HG03442 (cell line): ENCODE data around the gene MPP4.

ENCODE experiments used
- ATAC-seq: cut with Tn5 transposase; IDR thresholded peaks from one replicate; pipeline ENCODE4 v1.9.1; 2021; ENCODE audit warnings: mild to moderate bottlenecking, moderate library complexity; ENCODE audit not compliant: unreplicated experiment

Gene MPP4

GRCh38 chr2:201698588-201699226 lies at the start of gene MPP4:
MPP4 (minus strand) TSS chr2:201698644; CDS start chr2:201693954, 4,690 bp downstream.
- no peak for ATAC-seq

GRCh38 chr2:201746551-201746950 lies 48.1 kb upstream of the MPP4 start:
- ATAC-seq = no peak

- no peak for ATAC-seq
These were observed 37.0 kb upstream of the MPP4 start for GRCh38 chr2:201735486-201735885.

- ATAC-seq = no peak
These were observed 35.7 kb upstream of the MPP4 start for GRCh38 chr2:201734111-201734510.

- ATAC-seq = no peak
These were observed 35.1 kb upstream of the MPP4 start for GRCh38 chr2:201733544-201733943.

GRCh38 chr2:201730651-201731285 lies 32.3 kb upstream of the MPP4 start:
- ATAC-seq = no peak

GRCh38 chr2:201715459-201715858 lies 17.0 kb upstream of the MPP4 start:
- no peak for ATAC-seq

- no peak for ATAC-seq
These were observed 14.3 kb upstream of the MPP4 start for GRCh38 chr2:201712726-201713125.

- ATAC-seq = no peak
These were observed 11.3 kb upstream of the MPP4 start for GRCh38 chr2:201709747-201710146.

- no peak for ATAC-seq
These were observed 10.6 kb upstream of the MPP4 start for GRCh38 chr2:201709049-201709448.

GRCh38 chr2:201707753-201708152 lies 9.3 kb upstream of the MPP4 start:
- ATAC-seq = no peak

- no peak for ATAC-seq
These were observed 8.7 kb upstream of the MPP4 start for GRCh38 chr2:201707142-201707541.

- no peak for ATAC-seq
These were observed 6.1 kb upstream of the MPP4 start for GRCh38 chr2:201704536-201704935.

GRCh38 chr2:201701646-201702045 lies 3.2 kb upstream of the MPP4 start:
- no peak for ATAC-seq

- ATAC-seq = no peak
These were observed 972 bp upstream of the MPP4 start for GRCh38 chr2:201699416-201699815.

GRCh38 chr2:201697899-201698298 lies 545 bp downstream of the MPP4 start:
- ATAC-seq = no peak

GRCh38 chr2:201696151-201696659 lies 2.2 kb downstream of the MPP4 start:
- ATAC-seq = no peak

- ATAC-seq = no peak
These were observed 13.3 kb downstream of the MPP4 start for GRCh38 chr2:201685156-201685555.

GRCh38 chr2:201680743-201681142 lies 17.7 kb downstream of the MPP4 start:
- ATAC-seq = no peak

- no peak for ATAC-seq
These were observed 20.0 kb downstream of the MPP4 start for GRCh38 chr2:201678401-201678800.

- no peak for ATAC-seq
These were observed 23.0 kb downstream of the MPP4 start for GRCh38 chr2:201675454-201675853.

- ATAC-seq = no peak
These were observed 23.6 kb downstream of the MPP4 start for GRCh38 chr2:201674794-201675193.

GRCh38 chr2:201674298-201674697 lies 24.1 kb downstream of the MPP4 start:
- ATAC-seq = no peak
